Tongue (tissue), 2 donors: ENCODE data around the gene NF1. TPM values are rescaled to one million over a fixed set of nuclear protein-coding genes. Genes with fewer than 3 reads are reported as not detected.

ENCODE experiments used
- DNase-seq: peaks from one replicate; pipeline ENCODE4 v3.0.0-alpha.2; 2015
- total RNA-seq: library from RNA; depleted of rRNA; stranded (reverse); fragments of >200 nt; gene quantifications from one replicate; pipeline ENCODE4 v1.2.3, GENCODE V29; 2014

NF1 gene
- total RNA-seq, 1 donor from 2014 or later, result 106 TPM

GRCh38 chr17:31386542-31387075 lies 291.8 kb downstream of the NF1 start:
- no peak for DNase-seq

GRCh38 chr17:31387438-31387837 lies 292.7 kb downstream of the NF1 start:
- no peak for DNase-seq

GRCh38 chr17:31388351-31388750 lies 293.6 kb downstream of the NF1 start:
- DNase-seq, result no peak

DNA sequence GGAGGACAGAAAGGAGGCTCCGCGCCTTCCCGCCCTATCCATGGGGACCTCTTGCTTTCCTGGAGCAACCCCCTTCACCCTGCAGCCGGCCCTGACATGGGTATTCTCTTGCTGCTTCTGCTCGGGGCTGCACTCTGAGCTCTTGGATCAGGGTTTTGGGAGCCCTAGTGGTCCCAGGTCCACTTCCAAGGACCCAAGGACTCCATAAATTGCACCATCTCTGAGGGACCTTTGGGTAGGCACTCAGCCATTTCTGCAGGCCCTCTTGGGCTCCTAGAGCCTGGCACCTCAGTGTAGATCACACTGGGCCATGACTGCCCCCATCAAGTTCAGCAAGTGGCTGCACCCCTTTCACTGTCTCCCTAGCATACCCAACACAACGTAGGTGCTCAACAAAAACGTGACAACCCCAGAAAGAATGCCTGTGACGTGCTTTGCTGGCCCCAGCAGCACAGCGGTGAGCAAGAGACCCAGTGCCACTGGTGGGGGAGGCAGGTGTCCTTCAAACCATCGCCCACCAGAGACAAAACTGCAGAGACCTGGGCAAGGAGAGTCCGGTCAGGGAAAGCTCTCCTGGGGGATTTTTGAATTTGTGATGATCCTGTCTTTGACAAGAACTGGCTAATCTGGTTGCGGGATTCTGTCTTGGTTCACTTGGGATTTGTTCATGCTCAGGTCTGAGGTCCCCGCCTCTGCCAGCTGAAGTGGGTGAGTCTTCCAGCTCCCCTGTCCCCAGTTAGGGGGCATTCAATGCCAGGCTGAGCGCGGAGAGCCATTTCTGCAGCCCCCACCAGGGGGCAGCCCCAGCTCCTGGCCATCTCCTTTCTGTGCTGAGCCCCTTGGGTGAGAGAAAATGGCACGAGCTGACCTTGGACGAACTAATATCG lies 294.2 kb downstream of the NF1 start:
- DNase-seq, result peak; percentile 45

GRCh38 chr17:31389657-31390381 lies 295.0 kb downstream of the NF1 start:
- DNase-seq, result no peak

DNA sequence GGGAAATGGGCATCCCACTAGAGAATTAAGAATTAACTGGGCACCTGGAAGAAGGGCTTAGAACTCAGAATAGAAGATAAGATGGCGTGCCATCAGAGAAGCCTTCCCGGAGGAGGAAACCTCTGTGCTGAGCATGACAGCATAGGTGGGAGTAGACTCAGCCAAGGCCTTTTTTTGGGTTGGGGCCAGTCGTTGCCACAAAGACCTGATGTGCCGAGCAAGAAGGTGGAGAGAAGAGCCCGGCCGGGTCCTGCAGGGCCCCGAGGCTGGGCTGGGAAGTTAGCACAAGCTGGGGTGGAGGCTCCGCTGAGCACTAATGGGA lies 295.6 kb downstream of the NF1 start:
- no peak for DNase-seq

GRCh38 chr17:31390748-31391495 lies 296.1 kb downstream of the NF1 start:
- no peak for DNase-seq

GRCh38 chr17:31391496-31391949 lies 296.7 kb downstream of the NF1 start, which contains the start of gene RAB11FIP4:
Gene RAB11FIP4 (plus strand): TSS chr17:31391675. CDS start chr17:31391853, 178 bp downstream.
- peak; percentile 41 for DNase-seq

- no peak for DNase-seq
Observed at GRCh38 chr17:31392002-31392855, 297.5 kb downstream of the NF1 start.

DNA sequence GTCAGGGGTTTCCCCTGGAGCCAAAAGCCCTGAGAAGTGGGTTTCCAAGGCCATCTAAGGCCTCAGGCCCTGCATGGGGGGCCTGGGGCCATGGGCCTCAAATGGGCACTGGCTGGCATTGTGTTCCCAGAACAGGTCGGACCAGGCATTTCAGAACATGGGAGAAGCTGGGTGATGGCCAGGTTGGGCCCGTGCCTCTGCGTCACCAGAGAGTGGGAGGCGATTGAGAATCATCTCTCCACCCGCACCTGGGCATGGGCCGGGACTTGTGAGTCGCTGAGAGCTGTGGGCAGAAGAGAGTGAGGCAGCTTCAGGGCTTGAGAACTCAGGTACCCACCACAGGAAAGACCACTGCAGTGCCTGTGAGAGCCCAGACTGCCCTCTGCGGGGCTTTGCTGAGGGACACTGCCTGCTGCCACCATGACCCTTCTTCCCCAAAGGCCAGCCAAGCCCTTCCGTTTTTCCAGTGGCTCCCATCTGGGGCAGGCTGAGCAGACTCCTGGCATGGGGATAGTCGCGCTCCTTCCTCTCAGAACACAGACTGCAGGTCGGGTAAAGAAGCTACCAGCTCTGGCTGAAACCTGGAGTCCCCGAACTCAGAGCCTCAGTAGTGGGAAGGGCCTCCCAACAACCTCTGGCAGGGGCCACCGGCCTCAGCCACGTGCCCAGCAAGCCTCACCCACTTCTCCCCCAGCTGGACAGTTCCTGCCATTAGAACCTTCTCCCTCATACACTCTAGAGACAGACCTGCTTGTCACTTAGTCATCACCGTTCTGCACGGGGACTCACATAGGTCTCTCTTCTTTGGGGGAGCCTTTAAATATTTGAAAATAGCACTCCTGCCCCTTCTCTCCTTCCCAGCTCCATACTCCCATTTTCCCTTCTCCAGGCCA lies 298.3 kb downstream of the NF1 start:
- DNase-seq, result no peak

DNA sequence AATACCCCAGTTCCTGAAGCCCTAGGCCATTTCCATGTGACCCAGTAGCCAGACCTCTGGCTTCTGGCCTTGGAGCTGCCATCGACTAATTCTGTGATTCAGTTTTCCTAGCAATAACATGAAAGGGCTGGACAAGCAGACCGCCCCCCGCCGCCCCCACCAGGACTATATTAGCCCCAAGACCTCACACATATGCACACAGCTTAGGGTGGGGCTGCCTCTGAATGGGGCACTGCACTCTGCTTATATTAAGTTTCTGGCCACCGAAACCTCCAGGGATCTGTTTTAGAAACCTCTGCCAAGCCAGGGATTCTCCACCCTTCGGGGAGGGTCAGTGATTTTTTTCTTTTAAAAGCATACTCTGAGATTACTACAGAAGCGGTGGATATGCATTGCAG lies 299.0 kb downstream of the NF1 start:
- DNase-seq, result no peak

DNA sequence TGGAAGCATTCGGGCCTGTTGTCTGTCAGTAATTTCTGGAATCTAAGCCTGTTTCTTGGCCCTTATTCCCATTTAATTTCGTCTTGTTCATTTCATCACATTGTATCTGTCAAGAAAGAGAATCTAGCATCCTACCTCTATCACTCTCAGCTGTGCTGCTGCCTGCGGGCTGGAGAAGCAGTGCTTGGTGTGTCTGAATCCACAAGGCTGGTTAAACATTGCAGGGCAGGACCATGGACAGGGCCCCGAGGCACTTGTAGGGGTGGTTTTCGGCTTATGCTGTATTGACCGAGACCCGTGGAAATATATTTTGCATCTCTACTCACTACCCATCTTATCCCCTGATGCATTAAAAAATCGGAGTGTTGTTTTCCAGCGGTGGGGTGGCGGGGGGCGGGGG lies 299.8 kb downstream of the NF1 start:
- DNase-seq, result peak; percentile 95

GRCh38 chr17:31397256-31397939 lies 302.6 kb downstream of the NF1 start:
- no peak for DNase-seq

DNA sequence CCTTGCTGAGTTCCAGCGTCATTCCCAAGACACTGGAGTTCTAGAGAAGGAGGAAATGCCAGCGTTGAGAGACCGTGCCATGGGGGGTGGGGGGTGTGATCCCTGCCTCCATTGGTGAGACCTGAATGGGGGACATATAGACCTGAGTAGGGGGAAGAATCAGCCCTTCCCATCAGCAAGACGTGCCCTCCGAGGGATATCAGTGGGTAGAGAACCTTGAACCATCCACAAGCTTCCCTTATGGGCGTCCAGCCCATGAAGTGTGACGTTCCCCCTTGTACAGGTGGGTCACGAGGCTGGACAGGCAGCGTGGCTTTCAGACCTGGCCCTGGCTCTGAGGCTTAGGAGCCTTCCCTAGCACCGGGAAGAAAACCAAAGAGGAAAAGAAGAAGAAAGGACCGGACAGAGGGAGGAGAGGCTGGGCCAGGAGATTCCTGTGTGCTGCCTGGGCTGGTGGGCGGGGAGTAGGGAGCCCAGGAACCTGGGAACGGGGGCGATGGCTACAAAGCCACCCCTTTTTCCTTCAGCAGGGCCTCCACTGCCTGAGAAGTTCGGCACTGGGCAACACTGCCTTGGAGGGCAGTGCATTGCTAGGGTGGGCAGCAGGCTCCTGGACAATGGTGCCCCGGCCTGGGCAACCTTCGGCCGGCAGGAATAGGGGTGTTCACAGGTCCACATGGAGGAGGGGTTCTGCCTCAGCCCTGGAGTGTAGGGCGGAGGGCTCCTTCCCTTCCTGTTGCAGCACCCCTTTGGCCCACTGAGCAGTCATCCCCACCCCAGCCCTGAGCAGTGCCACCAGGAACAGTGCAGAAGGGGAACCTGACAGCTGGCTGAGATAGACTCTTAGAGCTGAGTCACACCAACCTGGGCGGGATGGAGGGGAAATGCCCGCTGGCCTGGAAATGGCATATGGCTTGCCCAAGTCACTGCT lies 303.9 kb downstream of the NF1 start:
- no peak for DNase-seq

GRCh38 chr17:31400481-31400950 lies 305.7 kb downstream of the NF1 start:
- no peak for DNase-seq

DNA sequence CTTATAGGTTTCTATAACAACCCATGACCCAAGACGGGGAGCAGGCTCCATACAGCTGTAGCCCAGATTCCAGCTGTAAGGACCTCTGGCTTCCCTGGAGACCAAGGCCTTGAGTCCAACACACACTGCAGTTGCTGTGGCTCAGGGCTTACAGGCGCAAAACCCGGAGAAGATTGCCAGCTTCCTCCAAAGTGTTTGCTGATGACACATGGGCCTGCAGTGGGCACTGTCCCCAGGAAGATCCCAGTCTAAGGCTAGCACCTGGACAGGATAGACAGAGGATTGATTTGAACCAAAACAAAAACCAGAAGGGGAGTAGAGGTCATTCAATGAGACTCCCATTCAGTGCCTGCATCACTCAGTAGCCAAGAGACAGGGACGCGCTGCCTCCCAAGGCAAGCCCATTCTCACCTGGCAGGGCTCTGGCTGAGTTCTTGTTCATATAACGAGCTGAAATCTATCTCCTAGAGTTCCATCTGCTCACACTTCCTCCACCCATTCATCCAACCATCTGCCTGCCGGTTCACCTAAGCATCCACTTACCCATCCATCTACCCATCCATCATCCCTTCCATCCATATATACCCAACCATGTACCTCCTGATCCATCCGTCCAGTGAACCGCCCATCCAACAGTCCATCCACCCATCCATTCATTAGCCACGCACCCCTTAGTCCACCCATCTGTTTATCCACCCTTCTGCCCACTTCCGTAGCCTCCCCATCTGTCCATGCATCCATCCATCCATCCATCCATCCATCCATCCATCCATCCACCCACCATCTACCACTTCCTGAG lies 306.9 kb downstream of the NF1 start:
- no peak for DNase-seq
